Ovary (tissue), 9 donors: ENCODE data around the gene FAM83C. TPM values are rescaled to one million over a fixed set of nuclear protein-coding genes. Genes with fewer than 3 reads are reported as not detected.

Experiments used
- DNase-seq, 5 donors: peaks; one replicate each; pipeline ENCODE4 v3.0.0-alpha.2; 2019 to 2020
- H3K27ac ChIP-seq, 2 donors: fragments of 200-600 bp; one replicate each; pipeline versions ENCODE4 v1.5.1 to v1.8.0; 2019 to 2022
- H3K27me3 ChIP-seq: fragments of 200-600 bp; one replicate; pipeline ENCODE4 v1.8.0; 2022
- H3K36me3 ChIP-seq: fragments of 200-600 bp; sonication (generic); one replicate; pipeline ENCODE4 v1.5.1; 2019
- H3K4me1 ChIP-seq: one replicate; pipeline ENCODE4 v1.8.1; 2013; ENCODE audit warnings: mild to moderate bottlenecking, moderate library complexity; ENCODE audit not compliant: insufficient read depth
- H3K4me3 ChIP-seq: fragments of 200-600 bp; sonication (generic); one replicate; pipeline ENCODE4 v1.5.1; 2017
- H3K9me3 ChIP-seq, 2 donors: fragments of 200-600 bp in 1 of 2; sonication (generic) in 1 of 2; one replicate each; pipeline versions ENCODE4 v1.5.1 to v1.8.1; 2013 to 2019; ENCODE audit warnings: mild to moderate bottlenecking in 1 of 2, moderate library complexity in 1 of 2
- EP300 ChIP-seq: sonication (generic); formaldehyde crosslinking; IDR thresholded peaks from one replicate; pipeline ENCODE4 v1.6.1; 2017; ENCODE audit warnings: antibody characterized with exemption
- POLR2A ChIP-seq: fragments of 450-650 bp; IDR thresholded peaks from one replicate; pipeline ENCODE4 v1.6.1; 2017; ENCODE audit warnings: antibody characterized with exemption, mild to moderate bottlenecking, moderate library complexity
- WGBS, 3 donors: extraction: QIAGEN DNeasy Blood & Tissue Kit in 1 of 3; methylation state at CpG; one replicate each; pipeline versions ENCODE4 v1.1.5 to v1.1.7; 2013 to 2017; 5-methylcytosine and 5-hydroxymethylcytosine counted together
- intact Hi-C, 4 donors: fragments of 100-400 bp; cut with DNase I; formaldehyde crosslinking; loops; one replicate each; pipeline versions ENCODE4 v1.11.0 to v1.15.1; 2022 to 2023
- polyA plus RNA-seq, 2 donors: library from polyadenylated mRNA; stranded (reverse); fragments of 200-250 nt in 1 of 2; fragments of 350-450 nt in 1 of 2; fragmentation: Illumina TruSeq in 1 of 2; extraction: RNeasy Lipid Tissue Mini Kit (QIAGEN cat#74804) in 1 of 2; gene quantifications; one replicate each; pipeline ENCODE4 v1.2.3, GENCODE V29; 2013 to 2014
- total RNA-seq, 7 donors: library from RNA; depleted of rRNA in 2 of 7; stranded (reverse); fragments of >200 nt in 2 of 7; fragmentation: NEBNext Ultra II Directional in 3 of 7; extraction: Animal tissue kit (Norgen Biotek cat#: 25700) in 3 of 7; gene quantifications; one replicate each; pipeline versions ENCODE4 v1.1.0 to v1.2.4, GENCODE V29; 2016 to 2023
- TF ChIP-seq, protein P1 (sequence below), 3 donors: fragments of 450-650 bp in 2 of 3; fragments of 200-600 bp in 1 of 3; IDR thresholded peaks; one replicate each; pipeline versions ENCODE4 v1.5.1 to v1.8.0; 2016 to 2022; ENCODE audit warnings: antibody characterized with exemption in 3 of 3, mild to moderate bottlenecking in 1 of 3
- donor health status: DM: no; HTN: no; CAD: no; lungs with moderate emphysema.
- donor health status: DM: no; HTN: no; CAD: no.
- donor health status: Bipolar disorder and iron deficiency.
- donor health status: DM: yes; HTN: yes; CAD: no.
- donor health status: DM: no; HTN: no; CAD: no.
- donor health status: DM: yes; HTN: yes; CAD: no.

FAM83C gene
- total and polyA plus RNA-seq, 9 donors, result not detected

DNA sequence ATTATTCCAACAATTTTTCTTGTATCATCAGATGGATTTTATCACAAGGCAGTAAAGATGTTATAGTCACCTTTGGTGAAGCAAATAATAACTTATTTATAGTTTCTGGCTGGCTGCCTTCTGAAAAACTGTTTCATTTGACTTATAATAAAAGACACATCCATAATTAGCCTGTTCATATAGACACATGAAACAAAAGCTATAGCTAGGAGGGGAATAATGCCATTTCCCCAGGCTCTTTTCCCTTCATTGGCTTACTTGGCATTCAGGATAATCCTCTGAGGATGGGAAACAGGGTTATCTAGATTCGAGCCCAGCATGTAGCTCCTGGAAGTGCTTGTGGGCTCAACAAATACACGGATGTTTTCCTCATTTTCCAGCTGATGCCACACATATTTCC lies 48.2 kb downstream of the FAM83C start:
- H3K36me3 ChIP-seq, result no peaks in the 10 kb centered on the region
- no peak for DNase-seq
- WGBS, 3 donors, result 53 to 59% (median 54%) methylated on average over 2 of the region's 2 CpGs
- no peaks in the 10 kb centered on the region for H3K4me1 ChIP-seq
- no peak overlapping the region for H3K4me3 ChIP-seq
- no peak overlapping the region for H3K27ac ChIP-seq
- H3K9me3 ChIP-seq, result no peaks in the 10 kb centered on the region
- intact Hi-C loops, result no loop called here
- H3K27me3 ChIP-seq, result no peaks in the 10 kb centered on the region
- TF ChIP-seq POLR2A (no peak), EP300 (no peak)
- TF ChIP-seq, protein P1, sequence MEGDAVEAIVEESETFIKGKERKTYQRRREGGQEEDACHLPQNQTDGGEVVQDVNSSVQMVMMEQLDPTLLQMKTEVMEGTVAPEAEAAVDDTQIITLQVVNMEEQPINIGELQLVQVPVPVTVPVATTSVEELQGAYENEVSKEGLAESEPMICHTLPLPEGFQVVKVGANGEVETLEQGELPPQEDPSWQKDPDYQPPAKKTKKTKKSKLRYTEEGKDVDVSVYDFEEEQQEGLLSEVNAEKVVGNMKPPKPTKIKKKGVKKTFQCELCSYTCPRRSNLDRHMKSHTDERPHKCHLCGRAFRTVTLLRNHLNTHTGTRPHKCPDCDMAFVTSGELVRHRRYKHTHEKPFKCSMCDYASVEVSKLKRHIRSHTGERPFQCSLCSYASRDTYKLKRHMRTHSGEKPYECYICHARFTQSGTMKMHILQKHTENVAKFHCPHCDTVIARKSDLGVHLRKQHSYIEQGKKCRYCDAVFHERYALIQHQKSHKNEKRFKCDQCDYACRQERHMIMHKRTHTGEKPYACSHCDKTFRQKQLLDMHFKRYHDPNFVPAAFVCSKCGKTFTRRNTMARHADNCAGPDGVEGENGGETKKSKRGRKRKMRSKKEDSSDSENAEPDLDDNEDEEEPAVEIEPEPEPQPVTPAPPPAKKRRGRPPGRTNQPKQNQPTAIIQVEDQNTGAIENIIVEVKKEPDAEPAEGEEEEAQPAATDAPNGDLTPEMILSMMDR (IDR thresholded peaks at IDR 0.05), result no peak

DNA sequence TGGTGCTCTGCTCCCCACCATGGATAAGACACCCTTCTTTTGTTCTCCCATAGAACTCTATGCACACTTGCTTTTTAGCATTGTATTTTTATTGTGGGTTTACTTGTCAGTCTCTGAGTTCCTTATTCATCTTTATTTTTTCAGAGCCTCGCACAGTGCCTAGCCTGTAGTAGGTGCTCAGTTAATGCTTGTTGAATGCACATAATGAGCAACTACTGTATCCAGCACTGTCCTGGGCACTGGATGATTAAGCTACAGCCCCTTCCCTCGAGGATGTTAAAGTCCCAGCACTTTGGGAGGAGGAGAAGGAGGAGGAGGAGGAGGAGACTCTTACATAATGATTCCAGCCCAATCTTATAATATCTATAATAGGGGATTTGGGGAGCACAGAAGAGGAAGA lies 48.9 kb downstream of the FAM83C start:
- intact Hi-C loops, result no loop called here
- no peak overlapping the region for H3K27ac ChIP-seq
- no peaks in the 10 kb centered on the region for H3K4me1 ChIP-seq
- H3K36me3 ChIP-seq, result no peaks in the 10 kb centered on the region
- H3K9me3 ChIP-seq, result no peaks in the 10 kb centered on the region
- H3K4me3 ChIP-seq, result no peak overlapping the region
- no peak for DNase-seq
- WGBS, 3 donors, result 57 to 64% (median 59%) methylated on average over 2 of the region's 2 CpGs
- TF ChIP-seq POLR2A (no peak), EP300 (no peak)
- TF ChIP-seq, protein P1 (IDR thresholded peaks at IDR 0.05), result no peak
- no peaks in the 10 kb centered on the region for H3K27me3 ChIP-seq

DNA sequence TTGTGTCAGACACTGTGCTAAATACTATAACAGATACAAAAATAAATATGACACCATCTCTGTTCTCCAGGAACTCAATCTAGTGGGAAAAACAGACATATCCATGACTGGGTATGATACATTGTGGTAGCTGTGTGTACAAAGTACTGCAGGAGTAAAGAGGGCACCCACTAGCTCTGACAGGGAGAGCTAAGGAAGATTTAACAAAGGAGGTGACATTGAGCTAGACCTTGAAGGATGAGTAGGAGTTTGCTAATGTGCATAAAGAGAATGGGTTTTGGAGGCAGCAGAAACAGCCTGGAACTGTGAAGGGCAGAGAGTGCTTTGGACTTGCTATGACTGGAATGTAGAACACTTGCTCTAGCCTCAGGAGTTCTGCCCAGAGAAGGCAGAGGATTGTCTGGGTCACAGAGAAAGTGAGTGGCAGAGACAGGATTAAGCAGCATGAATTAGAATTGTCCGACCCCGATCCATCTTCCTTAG lies 51.4 kb downstream of the FAM83C start:
- Histone ChIP-seq H3K36me3 (no peaks in the 10 kb centered on the region), H3K27me3 (no peaks in the 10 kb centered on the region), H3K27ac (no peak overlapping the region), H3K4me1 (no peaks in the 10 kb centered on the region), H3K4me3 (no peak overlapping the region), H3K9me3 (no peaks in the 10 kb centered on the region)
- TF ChIP-seq, protein P1 (IDR thresholded peaks at IDR 0.05), result no peak
- TF ChIP-seq POLR2A (no peak), EP300 (no peak)
- intact Hi-C loops, result no loop called here
- no peak for DNase-seq
- WGBS, 3 donors, result 85 to 95% (median 88%) methylated on average over 2 of the region's 2 CpGs

DNA sequence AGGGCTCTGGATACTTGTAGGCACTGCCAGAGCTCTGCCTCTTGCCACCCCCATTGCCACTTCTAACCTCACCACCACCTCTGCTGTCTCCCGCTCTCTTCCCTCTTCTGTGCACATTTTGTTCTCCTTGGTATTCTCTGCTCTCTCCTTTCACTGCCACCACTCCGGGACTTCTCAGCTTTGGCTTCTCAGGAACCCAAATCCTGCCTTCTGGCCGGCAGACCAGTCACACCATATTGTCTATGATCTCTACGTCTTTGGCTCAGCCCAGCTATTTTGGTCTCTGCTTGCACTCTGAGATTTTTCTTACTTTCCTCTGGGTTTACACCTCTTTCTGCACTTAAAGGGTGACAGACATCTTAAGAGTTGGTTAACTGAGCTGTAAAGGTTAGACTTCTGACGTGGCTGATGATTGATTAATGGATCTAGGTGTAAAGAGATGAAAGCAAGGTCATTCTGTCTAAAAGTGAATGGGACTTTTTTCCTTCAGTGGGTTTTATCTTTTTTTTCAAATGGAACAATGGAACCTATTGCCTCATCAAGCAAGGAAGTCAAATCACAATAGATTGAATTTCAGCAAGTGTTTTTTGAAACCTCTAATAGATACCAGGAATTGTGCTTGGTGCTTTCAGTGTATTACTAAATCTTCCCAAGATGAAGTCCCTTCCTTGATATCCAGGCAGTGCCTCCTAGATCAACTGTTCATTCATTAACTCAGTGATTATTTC lies 52.0 kb downstream of the FAM83C start:
- no peaks in the 10 kb centered on the region for H3K4me1 ChIP-seq
- H3K9me3 ChIP-seq, result no peaks in the 10 kb centered on the region
- H3K36me3 ChIP-seq, result no peaks in the 10 kb centered on the region
- no peaks in the 10 kb centered on the region for H3K27me3 ChIP-seq
- H3K4me3 ChIP-seq, result no peak overlapping the region
- H3K27ac ChIP-seq, result no peak overlapping the region
- no peak for DNase-seq
- intact Hi-C loops, result no loop called here
- WGBS, 3 donors, result 74 to 82% (median 76%) methylated on average over 5 of the region's 5 CpGs
- TF ChIP-seq, protein P1 (IDR thresholded peaks at IDR 0.05), result no peak
- TF ChIP-seq POLR2A (no peak), EP300 (no peak)
